GM18519 (cell line): ENCODE data around the gene TMCC2.
"Not testable (repeated sequence)": the region's sequence is repeated elsewhere in the genome, so short reads cannot be mapped to it uniquely, and the experiment has no call there.

Experiments used
- ATAC-seq: cut with Tn5 transposase; IDR thresholded peaks from one replicate; pipeline ENCODE4 v1.9.1; 2021; ENCODE audit warnings: mild to moderate bottlenecking, moderate library complexity; ENCODE audit not compliant: unreplicated experiment, low FRiP score

TMCC2 gene

GRCh38 chr1:205227584-205228013 is at the start of gene TMCC2:
Gene TMCC2 (plus strand): TSS chr1:205227946. CDS start chr1:205228565, 619 bp downstream.
- ATAC-seq: peak; percentile 81

- ATAC-seq: no peak
Observed at GRCh38 chr1:205179842-205180241, 47.9 kb upstream of the TMCC2 start.

GRCh38 chr1:205180331-205180730 is 47.4 kb upstream of the TMCC2 start:
- ATAC-seq: not testable (repeated sequence)

DNA sequence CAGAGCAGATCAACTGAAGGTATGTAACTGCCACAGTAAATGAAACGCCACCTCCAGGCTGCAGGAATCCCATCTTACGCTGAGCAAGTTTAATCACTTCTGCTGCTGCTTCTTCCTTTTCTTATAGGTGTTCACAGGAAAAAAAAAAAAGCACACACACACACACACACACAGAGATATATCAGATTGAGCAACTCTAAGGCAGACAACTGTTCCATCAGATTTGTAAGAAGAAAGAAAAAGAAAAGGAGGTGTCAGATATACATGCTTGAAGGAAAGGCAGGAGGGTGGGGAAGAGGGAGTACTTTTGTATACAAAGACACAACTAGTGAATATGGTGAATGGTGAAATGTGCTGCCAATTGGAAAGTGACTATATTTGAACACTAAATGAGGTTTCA is 44.8 kb upstream of the TMCC2 start:
- ATAC-seq: no peak

DNA sequence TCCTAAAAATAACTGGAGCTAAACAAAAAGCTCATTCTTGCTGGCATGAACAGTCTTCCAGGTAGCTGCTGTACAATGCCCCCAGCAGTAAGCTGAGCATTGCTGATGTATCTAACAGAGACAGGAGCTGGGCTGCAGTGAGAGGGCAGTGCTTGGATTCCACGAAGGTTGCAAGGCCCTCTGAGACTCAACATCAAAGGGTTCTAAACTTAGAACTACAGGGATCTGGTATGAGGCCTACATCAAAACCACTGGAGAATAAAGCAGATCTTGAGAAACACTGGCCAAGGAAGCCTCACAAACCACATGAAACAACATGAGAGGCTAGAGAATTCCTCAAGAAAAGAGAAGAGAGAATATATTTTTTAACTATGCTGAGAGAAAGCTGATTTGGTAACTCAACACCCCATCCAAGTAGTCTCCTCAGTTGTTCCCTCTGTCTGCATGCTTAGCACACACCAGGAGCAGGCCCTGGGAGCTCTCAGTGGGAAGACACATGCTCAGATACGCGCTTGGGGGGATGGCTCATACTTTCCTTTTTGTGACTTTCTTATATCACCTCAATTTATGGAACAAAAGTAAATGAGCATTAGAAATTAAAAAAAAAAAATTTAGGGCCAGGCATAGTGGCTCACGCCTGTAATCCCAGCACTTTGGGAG is 43.9 kb upstream of the TMCC2 start:
- no peak for ATAC-seq

DNA sequence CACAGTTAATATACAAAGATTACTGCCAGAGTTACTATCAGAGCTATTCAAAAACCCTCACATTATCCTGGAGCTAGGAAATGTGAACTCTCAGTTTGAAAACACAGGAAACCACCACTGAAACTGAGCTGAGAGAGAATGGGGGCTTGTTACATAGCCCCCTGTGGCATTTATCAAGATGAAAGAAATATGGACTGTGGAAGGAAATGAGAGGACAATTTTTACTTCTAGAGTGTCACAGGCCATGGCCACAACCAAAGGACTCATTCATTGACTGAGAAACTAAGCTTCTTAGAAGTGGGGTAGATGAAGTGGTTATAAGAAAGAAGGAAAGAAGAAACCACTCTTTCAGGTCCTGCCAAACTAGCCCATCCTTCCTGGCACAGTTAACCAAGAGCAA is 41.6 kb upstream of the TMCC2 start:
- no peak for ATAC-seq

DNA sequence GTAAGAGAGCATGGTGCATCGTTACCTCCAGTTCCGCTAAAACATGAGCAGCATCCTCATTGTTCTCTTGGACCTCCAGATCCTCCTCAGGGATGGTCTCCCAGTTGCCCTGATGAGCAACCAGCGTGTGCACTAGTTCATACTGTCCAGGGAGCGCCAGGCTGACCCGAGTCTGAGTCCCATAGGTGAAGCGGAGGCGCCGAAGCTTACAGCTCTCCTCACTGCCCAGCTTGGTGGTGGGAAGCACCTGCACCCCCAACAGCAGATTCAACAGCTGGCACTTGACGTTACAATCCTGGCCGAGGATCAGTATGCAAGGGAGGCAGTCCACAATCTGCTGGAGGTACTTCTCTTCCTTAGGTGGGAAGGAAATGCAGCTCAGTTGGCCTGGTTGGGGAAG is 40.3 kb upstream of the TMCC2 start:
- no peak for ATAC-seq

DNA sequence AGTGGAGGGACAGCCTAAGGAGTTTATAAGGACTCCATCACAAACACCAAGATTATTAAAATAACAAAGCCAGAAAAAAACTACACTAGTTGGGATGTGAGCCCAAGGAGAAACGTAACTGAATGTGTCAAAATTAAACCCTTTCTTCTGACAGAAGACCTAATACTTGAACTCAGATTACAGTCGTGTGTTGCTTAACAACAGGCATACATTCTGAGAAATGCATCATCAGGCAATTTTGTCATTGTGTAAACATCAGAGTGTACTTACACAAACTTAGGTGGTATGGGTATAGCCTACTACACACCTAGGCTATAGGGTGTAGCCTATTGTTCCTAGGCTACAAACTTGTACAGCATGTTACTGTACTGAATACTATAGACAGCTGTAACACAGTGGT is 39.6 kb upstream of the TMCC2 start:
- ATAC-seq: no peak

GRCh38 chr1:205188596-205188995 is 39.1 kb upstream of the TMCC2 start:
- ATAC-seq: no peak

GRCh38 chr1:205189131-205189530 is 38.6 kb upstream of the TMCC2 start:
- ATAC-seq: no peak

DNA sequence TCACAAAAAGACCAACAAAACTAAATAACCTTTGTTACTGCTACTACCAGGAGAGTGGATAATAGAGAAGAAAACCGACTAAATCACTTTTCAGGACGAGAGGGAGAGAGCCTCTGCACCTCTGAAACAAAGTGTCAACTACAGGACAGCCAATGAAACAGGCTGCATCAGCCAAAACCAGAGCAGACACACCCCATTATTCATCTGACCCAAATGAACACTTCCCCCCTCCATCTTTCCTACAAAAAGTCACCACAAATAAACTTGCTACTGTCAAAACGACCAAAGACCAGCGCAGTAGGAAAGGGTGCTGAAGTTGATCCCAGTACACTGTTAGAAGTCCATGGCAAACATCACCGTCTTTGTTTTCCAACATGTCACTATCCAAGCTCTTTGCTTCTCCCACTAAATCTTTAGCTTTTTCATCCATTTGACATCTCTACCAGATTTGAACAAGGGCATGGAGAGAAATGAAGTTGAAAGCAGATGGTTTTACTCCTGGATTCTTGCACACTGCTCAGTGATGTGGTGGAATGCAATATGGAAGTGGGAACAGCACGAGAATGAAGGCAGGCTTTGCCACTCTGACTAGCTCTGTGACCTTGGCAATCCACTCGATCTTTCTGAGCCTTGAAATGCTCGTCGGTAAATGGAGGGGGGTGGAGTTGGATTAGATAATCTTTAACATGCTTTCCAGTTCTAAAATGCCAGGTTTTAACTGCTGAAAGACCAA is 36.7 kb upstream of the TMCC2 start:
- ATAC-seq: no peak

DNA sequence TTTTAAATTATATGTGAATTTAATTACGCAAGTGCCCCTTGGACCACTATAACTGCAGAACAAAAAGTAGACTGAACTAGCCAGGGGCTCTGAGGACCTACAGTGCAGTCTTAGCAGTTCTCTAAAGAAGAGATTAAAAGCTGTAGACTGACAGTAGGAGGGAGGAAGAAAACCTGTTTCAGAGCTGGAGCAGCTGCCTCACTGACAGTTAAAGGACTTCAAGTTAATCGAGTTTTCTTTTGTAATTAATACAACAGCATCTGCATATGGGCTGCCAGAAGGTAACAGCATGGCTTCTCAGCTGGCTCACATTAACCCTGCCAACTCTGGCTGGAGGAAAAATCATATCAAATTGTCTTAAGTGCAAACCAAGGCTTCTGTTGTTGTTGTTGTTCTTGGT is 36.1 kb upstream of the TMCC2 start:
- no peak for ATAC-seq

GRCh38 chr1:205192287-205192686 is 35.5 kb upstream of the TMCC2 start:
- no peak for ATAC-seq

- ATAC-seq: no peak
Observed at GRCh38 chr1:205199090-205199930, 28.4 kb upstream of the TMCC2 start.

DNA sequence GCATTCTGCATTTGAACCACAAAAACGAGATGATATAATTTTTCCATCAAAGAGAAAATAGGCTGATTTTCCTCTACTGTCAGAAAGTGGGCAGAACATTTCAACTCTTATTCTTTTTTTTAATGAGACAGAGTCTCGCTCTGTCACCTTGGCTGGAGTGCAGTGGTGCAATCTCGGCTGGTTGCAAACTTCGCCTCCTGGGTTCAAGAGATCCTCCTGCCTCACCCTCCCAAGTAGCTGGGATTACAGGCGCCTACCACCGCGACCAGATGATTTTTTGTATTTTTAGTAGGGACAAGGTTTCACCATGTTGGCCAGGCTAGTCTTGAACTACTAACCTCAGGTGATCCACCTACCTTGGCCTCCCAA is 27.8 kb upstream of the TMCC2 start:
- no peak for ATAC-seq

DNA sequence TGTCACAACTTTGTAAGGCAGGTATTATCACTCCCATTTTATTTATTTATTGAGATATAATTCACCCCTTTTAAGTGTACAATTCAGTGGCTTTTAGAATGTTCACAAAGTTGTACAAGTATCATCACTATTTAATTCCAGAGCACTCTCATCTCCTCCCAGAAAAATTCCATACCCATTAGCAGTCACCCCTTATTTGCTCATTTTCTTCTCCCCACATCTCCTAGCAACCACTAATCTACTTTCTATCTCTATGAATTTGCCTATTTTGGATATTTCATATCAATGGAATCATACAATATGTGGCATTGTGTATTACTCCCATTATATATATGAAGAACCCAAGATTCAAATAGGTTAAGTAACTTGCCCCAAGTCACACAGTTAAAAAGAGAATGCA is 23.2 kb upstream of the TMCC2 start:
- ATAC-seq: no peak

GRCh38 chr1:205205055-205205454 is 22.7 kb upstream of the TMCC2 start:
- ATAC-seq: no peak

GRCh38 chr1:205208811-205209210 is 18.9 kb upstream of the TMCC2 start:
- no peak for ATAC-seq

- ATAC-seq: no peak
Observed at GRCh38 chr1:205210756-205211168, 17.0 kb upstream of the TMCC2 start.

- ATAC-seq: peak; percentile 83
Observed at GRCh38 chr1:205211169-205211838, 16.4 kb upstream of the TMCC2 start, which contains the start of gene DSTYK. Gene DSTYK (minus strand): TSS chr1:205211702. CDS start chr1:205211535, 167 bp downstream.
